Fibroblast of upper back skin (primary cell): ENCODE measurements around the gene GJA8.
"Not testable (repeated sequence)": the region's sequence is repeated elsewhere in the genome, so short reads cannot be mapped to it uniquely, and the experiment has no call there.

Experiments used
- DNase-seq: peaks from one replicate; pipeline ENCODE4 v3.0.0-alpha.2; 2013

GJA8 gene

DNA sequence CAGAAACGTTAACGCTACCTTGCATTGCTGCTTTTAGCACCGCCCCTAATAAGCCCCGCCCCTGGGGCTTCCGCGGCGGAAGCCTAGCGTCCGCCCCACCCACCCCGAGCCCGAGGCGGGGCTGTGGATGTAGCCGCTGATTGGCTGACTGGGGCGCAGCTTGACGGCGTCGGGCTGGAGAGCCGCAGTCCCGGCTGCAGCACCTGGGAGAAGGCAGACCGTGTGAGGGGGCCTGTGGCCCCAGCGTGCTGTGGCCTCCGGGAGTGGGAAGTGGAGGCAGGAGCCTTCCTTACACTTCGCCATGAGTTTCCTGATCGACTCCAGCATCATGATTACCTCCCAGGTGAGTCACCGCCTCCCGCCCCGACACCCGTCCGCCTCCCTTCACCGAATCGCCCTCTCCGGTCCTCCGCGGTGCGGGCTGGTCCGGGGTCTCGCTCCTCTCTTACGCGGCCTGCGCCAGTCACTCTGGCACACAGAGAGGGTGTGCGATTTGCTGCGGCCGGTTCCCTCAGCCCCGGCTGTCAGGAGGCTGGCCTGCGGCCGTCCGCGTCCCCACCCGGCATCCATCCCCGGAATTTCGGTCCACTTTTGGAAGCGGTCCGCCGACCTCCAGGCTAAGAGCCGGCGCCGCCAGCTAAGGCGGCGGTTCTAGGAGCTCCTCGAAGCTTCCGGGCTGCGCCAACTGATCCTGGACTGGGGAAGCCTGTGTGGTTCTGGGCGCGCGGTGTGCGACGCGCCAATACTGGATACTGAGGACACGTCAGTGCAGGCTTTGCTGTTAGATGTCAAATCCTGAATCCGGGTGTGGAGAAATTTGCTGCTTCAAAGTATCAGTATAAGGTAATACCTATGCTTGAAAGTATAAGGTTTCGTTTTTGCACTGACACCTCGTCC lies 25.9 kb downstream of the GJA8 start, which contains the start of gene GPR89B:
Gene GPR89B (plus strand): TSS at position 185 of the 897 bp plus-strand sequence. CDS start 117 bp downstream, at position 302.
- peak; percentile 86 for DNase-seq

DNA sequence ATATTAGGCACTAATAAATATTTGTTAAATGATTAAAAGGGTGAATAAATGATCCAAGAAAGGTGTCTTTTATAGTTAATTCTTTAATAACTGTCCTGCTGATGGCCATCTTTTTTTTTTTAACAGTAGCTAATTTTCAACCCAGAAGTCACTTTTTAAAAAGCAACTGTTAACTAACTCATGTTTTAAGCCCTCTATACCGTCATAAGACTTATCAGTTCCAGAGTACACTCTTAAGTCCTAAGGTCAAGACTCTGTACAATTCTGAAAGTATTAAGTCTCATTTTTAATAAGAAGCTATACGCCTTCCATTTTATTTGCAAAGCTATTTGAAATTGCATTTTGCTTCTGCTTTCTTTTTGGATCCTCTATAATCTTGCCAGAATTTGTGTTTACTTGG lies 28.5 kb downstream of the GJA8 start:
- DNase-seq, result not testable (repeated sequence)

DNA sequence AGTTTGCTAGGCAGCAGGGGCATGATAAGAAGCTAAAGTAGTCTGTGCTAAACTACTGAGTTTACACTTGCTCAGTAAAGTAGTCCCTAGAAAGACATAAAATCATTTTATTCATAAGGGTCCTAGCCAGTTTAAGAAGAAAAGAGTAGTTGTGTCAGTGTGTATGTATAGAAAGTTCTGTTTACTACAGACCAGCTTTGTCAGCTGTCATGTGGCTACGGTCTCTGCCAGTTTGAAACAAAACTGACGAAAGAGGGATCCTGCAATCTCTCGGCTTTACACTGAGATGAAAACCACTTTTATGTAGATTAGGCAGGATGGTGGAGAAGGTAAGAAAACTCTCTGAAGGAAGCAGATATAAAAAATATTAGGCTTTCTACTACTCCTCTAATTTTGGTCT lies 32.7 kb downstream of the GJA8 start:
- not testable (repeated sequence) for DNase-seq

DNA sequence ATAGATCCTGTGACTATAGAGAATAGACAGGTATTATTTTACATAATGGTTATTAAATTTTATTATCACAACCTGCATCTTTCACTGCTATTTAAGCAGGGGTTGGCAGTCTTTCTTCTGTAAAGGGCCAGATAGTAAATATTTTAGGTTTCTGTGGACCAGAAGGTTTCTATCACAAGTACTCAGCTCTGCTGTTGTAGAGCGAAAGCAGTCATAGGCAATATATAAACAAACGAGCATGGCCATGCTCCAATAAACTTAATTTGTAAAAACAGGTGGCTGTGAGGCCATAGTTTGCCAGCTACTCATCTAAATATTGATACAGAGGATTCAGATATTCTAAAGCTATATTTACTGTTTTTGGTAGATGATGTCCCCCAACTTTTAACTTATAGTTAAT lies 37.9 kb downstream of the GJA8 start:
- DNase-seq, result not testable (repeated sequence)

DNA sequence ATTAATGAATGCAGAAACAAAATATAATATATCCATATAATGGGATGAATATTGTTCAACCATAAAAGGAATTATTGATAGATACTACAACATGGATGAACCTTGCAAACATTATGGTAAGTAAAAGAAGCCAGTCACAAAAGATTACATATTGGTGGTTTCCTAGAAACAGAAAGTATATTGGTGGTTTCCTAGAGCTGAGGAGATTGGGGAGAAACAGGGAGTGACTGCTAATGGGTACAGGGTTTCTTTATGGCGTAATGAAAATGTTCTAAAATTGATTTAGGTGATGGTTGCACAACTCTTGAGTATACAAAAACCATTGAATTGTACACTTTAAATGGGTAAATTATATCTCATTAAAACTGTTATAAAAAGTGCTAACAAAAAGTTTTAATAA lies 40.0 kb downstream of the GJA8 start:
- not testable (repeated sequence) for DNase-seq

DNA sequence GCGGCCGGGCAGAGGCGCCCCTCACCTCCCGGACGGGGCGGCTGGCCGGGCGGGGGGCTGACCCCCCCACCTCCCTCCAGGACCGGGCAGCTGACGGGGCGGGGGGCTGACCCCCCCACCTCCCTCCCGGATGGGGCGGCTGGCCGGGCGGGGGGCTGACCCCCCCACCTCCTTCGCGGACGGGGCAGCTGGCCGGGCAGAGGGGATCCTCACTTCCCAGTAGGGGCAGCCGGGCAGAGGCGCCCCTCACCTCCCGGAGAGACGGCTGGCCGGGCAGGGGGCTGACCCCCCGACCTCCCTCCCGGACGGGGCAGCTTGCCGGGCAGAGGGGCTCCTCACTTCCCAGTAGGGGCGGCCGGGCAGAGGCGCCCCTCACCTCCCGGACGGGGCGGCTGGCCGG lies 46.9 kb downstream of the GJA8 start:
- DNase-seq, result not testable (repeated sequence)
